Lower leg skin (tissue), 4 donors: ENCODE measurements around the gene UPF1. TPM values are rescaled to one million over a fixed set of nuclear protein-coding genes. Genes with fewer than 3 reads are reported as not detected.

ENCODE experiments used
- DNase-seq, 2 donors: peaks; one replicate each; pipeline ENCODE4 v3.0.0-alpha.2; 2019; ENCODE audit warnings: low spot score in 2 of 2
- H3K4me3 ChIP-seq: fragments of 200-600 bp; sonication (generic); 2 replicates; pipeline ENCODE4 v1.5.1; 2017; ENCODE audit warnings: mild to moderate bottlenecking, low read depth; ENCODE audit not compliant: poor library complexity, severe bottlenecking
- CTCF ChIP-seq, 3 donors: fragments of 450-650 bp; IDR thresholded peaks; one replicate each; pipeline ENCODE4 v1.5.1; 2016; ENCODE audit warnings: antibody characterized with exemption in 3 of 3, mild to moderate bottlenecking in 3 of 3, moderate library complexity in 2 of 3
- POLR2A ChIP-seq, 2 donors: fragments of 450-650 bp; IDR thresholded peaks; one replicate each; pipeline ENCODE4 v1.6.1; 2016 to 2017; ENCODE audit warnings: antibody characterized with exemption in 2 of 2, mild to moderate bottlenecking in 1 of 2, moderate library complexity in 1 of 2
- WGBS, 2 donors: methylation state at CpG; one replicate each; pipeline ENCODE4 v1.1.5; 2018; 5-methylcytosine and 5-hydroxymethylcytosine counted together
- intact Hi-C: fragments of 100-400 bp; cut with DNase I; formaldehyde crosslinking; loops from one replicate; pipeline ENCODE4 v1.15.0; 2023; ENCODE audit warnings: low total_unique reads
- total RNA-seq, 4 donors: library from RNA; depleted of rRNA; stranded (reverse); fragments of >200 nt; gene quantifications; one replicate each; pipeline ENCODE4 v1.1.0, GENCODE V29; 2016

UPF1 gene
- total RNA-seq, 4 donors from 2014 or later: 91.6 to 116 (median 102) TPM

- TF ChIP-seq CTCF (IDR thresholded peaks at IDR 0.05) (no peak), POLR2A (IDR thresholded peaks at IDR 0.05) (no peak)
- intact Hi-C loops: no loop called here
- no peak overlapping the region for H3K4me3 ChIP-seq
- DNase-seq: no peak
- WGBS, 2 donors: 52% methylated on average over 22 of the region's 22 CpGs
These were observed 33.1 kb upstream of the UPF1 start for GRCh38 chr19:18798384-18799352.

- intact Hi-C loops: no loop called here
- no peak for DNase-seq
- H3K4me3 ChIP-seq: no peak overlapping the region
- no peak for TF ChIP-seq POLR2A (IDR thresholded peaks at IDR 0.05)
- TF ChIP-seq CTCF (IDR thresholded peaks at IDR 0.05): no peak
These were observed 32.3 kb upstream of the UPF1 start for GRCh38 chr19:18799389-18799970.

GRCh38 chr19:18800079-18800478 is 31.7 kb upstream of the UPF1 start:
- H3K4me3 ChIP-seq: no peak overlapping the region
- intact Hi-C loops: no loop called here
- DNase-seq: no peak
- TF ChIP-seq POLR2A (IDR thresholded peaks at IDR 0.05): no peak
- TF ChIP-seq CTCF (IDR thresholded peaks at IDR 0.05): no peak

GRCh38 chr19:18800636-18801035 is 31.1 kb upstream of the UPF1 start:
- no peak for DNase-seq
- TF ChIP-seq CTCF (IDR thresholded peaks at IDR 0.05) (no peak), POLR2A (IDR thresholded peaks at IDR 0.05) (no peak)
- intact Hi-C loops: no loop called here
- no peak overlapping the region for H3K4me3 ChIP-seq
- 68 to 75% methylated on average over 9 to 10 of the region's 10 CpGs for whole genome bisulfite sequencing, 2 donors

- intact Hi-C loops: no loop called here
- H3K4me3 ChIP-seq: no peak overlapping the region
- WGBS, 2 donors: 77 to 85% methylated on average over 10 to 11 of the region's 11 CpGs
- TF ChIP-seq CTCF (IDR thresholded peaks at IDR 0.05): no peak
- no peak for TF ChIP-seq POLR2A (IDR thresholded peaks at IDR 0.05)
- no peak for DNase-seq
These were observed 29.4 kb upstream of the UPF1 start for GRCh38 chr19:18802354-18802753.
